ENCODE results near the gene MINAR2. TPM values are rescaled to one million over a fixed set of nuclear protein-coding genes. Genes with fewer than 3 reads are reported as not detected.
A peak's percentile ranks its signal among the peaks of the same experiment; 100 is the strongest.

The MINAR2 gene
- total RNA-seq, 1 donor, result not detected

GRCh38 chr5:129748913-129749880 lies 1.3 kb downstream of the MINAR2 start:
- Histone ChIP-seq H3K27ac (ENCODE audit: low read depth, low read length) (no peak overlapping the region), H3K36me3 (ENCODE audit: insufficient read depth, low read length) (no peaks in the 10 kb centered on the region), H3K27me3 (ENCODE audit: insufficient read depth, low read length) (no peaks in the 10 kb centered on the region), H4K20me1 (ENCODE audit: insufficient read depth, low read length) (no peaks in the 10 kb centered on the region), H3K9me3 (ENCODE audit: low read depth, low read length) (no peaks in the 10 kb centered on the region), H2AFZ (ENCODE audit: low read length) (no peak overlapping the region), H3K4me2 (ENCODE audit: insufficient read depth, low read length) (no peak overlapping the region), H3K4me1 (ENCODE audit: insufficient read depth, low read length) (no peaks in the 10 kb centered on the region), H3K79me2 (ENCODE audit: insufficient read depth, low read length) (no peaks in the 10 kb centered on the region), H3K4me3 (ENCODE audit: insufficient read depth, low read length) (no peak overlapping the region)
- no peak for DNase-seq (ENCODE audit: insufficient read length, low spot score, missing footprints)
- no peak for TF ChIP-seq CTCF (IDR thresholded peaks at IDR 0.05; ENCODE audit: extremely low read depth, low read depth, low read length)

GRCh38 chr5:129760636-129761325 lies 12.9 kb downstream of the MINAR2 start:
- Histone ChIP-seq H3K27me3 (ENCODE audit: insufficient read depth, low read length) (no peaks in the 10 kb centered on the region), H3K4me2 (ENCODE audit: insufficient read depth, low read length) (no peak overlapping the region), H3K36me3 (ENCODE audit: insufficient read depth, low read length) (no peaks in the 10 kb centered on the region), H3K4me1 (ENCODE audit: insufficient read depth, low read length) (no peaks in the 10 kb centered on the region), H4K20me1 (ENCODE audit: insufficient read depth, low read length) (no peaks in the 10 kb centered on the region), H3K27ac (ENCODE audit: low read depth, low read length) (no peak overlapping the region), H3K79me2 (ENCODE audit: insufficient read depth, low read length) (no peaks in the 10 kb centered on the region), H3K9me3 (ENCODE audit: low read depth, low read length) (no peaks in the 10 kb centered on the region), H2AFZ (ENCODE audit: low read length) (no peak overlapping the region), H3K4me3 (ENCODE audit: insufficient read depth, low read length) (no peak overlapping the region)
- TF ChIP-seq CTCF (IDR thresholded peaks at IDR 0.05; ENCODE audit: extremely low read depth, low read depth, low read length), result no peak
- no peak for DNase-seq (ENCODE audit: insufficient read length, low spot score, missing footprints)

GRCh38 chr5:129763651-129764050 lies 15.8 kb downstream of the MINAR2 start:
- no peak for TF ChIP-seq CTCF (IDR thresholded peaks at IDR 0.05; ENCODE audit: extremely low read depth, low read depth, low read length)

GRCh38 chr5:129766798-129767197 lies 18.9 kb downstream of the MINAR2 start:
- Histone ChIP-seq H3K4me1 (ENCODE audit: insufficient read depth, low read length) (no peaks in the 10 kb centered on the region), H3K36me3 (ENCODE audit: insufficient read depth, low read length) (no peaks in the 10 kb centered on the region), H4K20me1 (ENCODE audit: insufficient read depth, low read length) (no peaks in the 10 kb centered on the region), H3K27ac (ENCODE audit: low read depth, low read length) (no peak overlapping the region), H3K9me3 (ENCODE audit: low read depth, low read length) (no peaks in the 10 kb centered on the region), H3K27me3 (ENCODE audit: insufficient read depth, low read length) (no peaks in the 10 kb centered on the region), H3K4me3 (ENCODE audit: insufficient read depth, low read length) (no peak overlapping the region), H3K4me2 (ENCODE audit: insufficient read depth, low read length) (no peak overlapping the region), H2AFZ (ENCODE audit: low read length) (no peak overlapping the region), H3K79me2 (ENCODE audit: insufficient read depth, low read length) (no peaks in the 10 kb centered on the region)
- no peak for TF ChIP-seq CTCF (IDR thresholded peaks at IDR 0.05; ENCODE audit: extremely low read depth, low read depth, low read length)
- DNase-seq (ENCODE audit: insufficient read length, low spot score, missing footprints), result peak; percentile 32

More at GRCh38 chr5:129763651-129764050, 15.8 kb downstream of the MINAR2 start:
- Histone ChIP-seq H3K36me3 (ENCODE audit: insufficient read depth, low read length) (no peaks in the 10 kb centered on the region), H3K4me3 (ENCODE audit: insufficient read depth, low read length) (no peak overlapping the region), H3K27me3 (ENCODE audit: insufficient read depth, low read length) (no peaks in the 10 kb centered on the region), H3K9me3 (ENCODE audit: low read depth, low read length) (no peaks in the 10 kb centered on the region), H3K27ac (ENCODE audit: low read depth, low read length) (no peak overlapping the region), H4K20me1 (ENCODE audit: insufficient read depth, low read length) (no peaks in the 10 kb centered on the region), H2AFZ (ENCODE audit: low read length) (no peak overlapping the region), H3K4me1 (ENCODE audit: insufficient read depth, low read length) (no peaks in the 10 kb centered on the region), H3K4me2 (ENCODE audit: insufficient read depth, low read length) (no peak overlapping the region), H3K79me2 (ENCODE audit: insufficient read depth, low read length) (no peaks in the 10 kb centered on the region)
- DNase-seq (ENCODE audit: insufficient read length, low spot score, missing footprints), result no peak
